ENCODE data around the gene SYNPR.

DNA sequence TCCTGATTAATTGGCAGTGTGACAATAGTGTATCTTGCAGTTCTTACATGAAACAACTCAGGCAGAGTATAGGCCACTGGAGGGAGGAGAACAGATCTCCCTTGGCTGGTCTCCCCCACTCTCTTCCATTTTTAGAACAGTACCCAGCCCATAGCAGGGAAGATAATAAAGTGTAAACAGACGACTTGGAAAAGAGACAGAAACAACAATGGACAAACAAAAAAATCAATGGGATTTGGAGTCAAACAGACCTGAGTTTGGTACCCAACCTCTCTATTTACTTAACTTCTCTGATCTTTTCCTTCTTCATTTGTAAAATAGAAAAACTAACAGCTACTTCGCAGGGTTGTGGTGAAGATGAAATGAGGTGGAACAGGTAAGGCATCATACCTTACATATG, 315.7 kb downstream of the SYNPR start:
- TF ChIP-seq NR3C1 (CRISPR knock-in tag; conservative IDR thresholded peaks at IDR 0.05; ENCODE audit: low read depth) (no peak), NR2C2 (CRISPR knock-in tag; IDR thresholded peaks at IDR 0.05) (no peak), CBFB (CRISPR knock-in tag; IDR thresholded peaks at IDR 0.05; ENCODE audit: low read depth) (no peak), ETV6 (CRISPR knock-in tag; IDR thresholded peaks at IDR 0.05) (no peak), NR1H2 (CRISPR knock-in tag; IDR thresholded peaks at IDR 0.05) (no peak), KAT7 (CRISPR knock-in tag; IDR thresholded peaks at IDR 0.05; ENCODE audit: borderline replicate concordance) (no peak), FOXP1 (CRISPR knock-in tag; IDR thresholded peaks at IDR 0.05; ENCODE audit: borderline replicate concordance) (no peak), CREB1 (CRISPR knock-in tag; IDR thresholded peaks at IDR 0.05) (no peak)
- TF ChIP-seq, protein P1, sequence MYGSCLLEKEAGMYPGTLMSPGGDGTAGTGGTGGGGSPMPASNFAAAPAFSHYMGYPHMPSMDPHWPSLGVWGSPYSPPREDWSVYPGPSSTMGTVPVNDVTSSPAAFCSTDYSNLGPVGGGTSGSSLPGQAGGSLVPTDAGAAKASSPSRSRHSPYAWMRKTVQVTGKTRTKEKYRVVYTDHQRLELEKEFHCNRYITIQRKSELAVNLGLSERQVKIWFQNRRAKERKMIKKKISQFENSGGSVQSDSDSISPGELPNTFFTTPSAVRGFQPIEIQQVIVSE (CRISPR knock-in tag; IDR thresholded peaks at IDR 0.05; ENCODE audit: borderline replicate concordance): no peak
- TF ChIP-seq, protein P2, sequence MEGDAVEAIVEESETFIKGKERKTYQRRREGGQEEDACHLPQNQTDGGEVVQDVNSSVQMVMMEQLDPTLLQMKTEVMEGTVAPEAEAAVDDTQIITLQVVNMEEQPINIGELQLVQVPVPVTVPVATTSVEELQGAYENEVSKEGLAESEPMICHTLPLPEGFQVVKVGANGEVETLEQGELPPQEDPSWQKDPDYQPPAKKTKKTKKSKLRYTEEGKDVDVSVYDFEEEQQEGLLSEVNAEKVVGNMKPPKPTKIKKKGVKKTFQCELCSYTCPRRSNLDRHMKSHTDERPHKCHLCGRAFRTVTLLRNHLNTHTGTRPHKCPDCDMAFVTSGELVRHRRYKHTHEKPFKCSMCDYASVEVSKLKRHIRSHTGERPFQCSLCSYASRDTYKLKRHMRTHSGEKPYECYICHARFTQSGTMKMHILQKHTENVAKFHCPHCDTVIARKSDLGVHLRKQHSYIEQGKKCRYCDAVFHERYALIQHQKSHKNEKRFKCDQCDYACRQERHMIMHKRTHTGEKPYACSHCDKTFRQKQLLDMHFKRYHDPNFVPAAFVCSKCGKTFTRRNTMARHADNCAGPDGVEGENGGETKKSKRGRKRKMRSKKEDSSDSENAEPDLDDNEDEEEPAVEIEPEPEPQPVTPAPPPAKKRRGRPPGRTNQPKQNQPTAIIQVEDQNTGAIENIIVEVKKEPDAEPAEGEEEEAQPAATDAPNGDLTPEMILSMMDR (IDR thresholded peaks at IDR 0.05): no peak
- TF ChIP-seq, protein P3, sequence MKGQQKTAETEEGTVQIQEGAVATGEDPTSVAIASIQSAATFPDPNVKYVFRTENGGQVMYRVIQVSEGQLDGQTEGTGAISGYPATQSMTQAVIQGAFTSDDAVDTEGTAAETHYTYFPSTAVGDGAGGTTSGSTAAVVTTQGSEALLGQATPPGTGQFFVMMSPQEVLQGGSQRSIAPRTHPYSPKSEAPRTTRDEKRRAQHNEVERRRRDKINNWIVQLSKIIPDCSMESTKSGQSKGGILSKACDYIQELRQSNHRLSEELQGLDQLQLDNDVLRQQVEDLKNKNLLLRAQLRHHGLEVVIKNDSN (CRISPR knock-in tag; IDR thresholded peaks at IDR 0.05): no peak
- TF ChIP-seq, protein P4, sequence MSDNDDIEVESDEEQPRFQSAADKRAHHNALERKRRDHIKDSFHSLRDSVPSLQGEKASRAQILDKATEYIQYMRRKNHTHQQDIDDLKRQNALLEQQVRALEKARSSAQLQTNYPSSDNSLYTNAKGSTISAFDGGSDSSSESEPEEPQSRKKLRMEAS (CRISPR knock-in tag; IDR thresholded peaks at IDR 0.05): no peak
- TF ChIP-seq, protein P5, sequence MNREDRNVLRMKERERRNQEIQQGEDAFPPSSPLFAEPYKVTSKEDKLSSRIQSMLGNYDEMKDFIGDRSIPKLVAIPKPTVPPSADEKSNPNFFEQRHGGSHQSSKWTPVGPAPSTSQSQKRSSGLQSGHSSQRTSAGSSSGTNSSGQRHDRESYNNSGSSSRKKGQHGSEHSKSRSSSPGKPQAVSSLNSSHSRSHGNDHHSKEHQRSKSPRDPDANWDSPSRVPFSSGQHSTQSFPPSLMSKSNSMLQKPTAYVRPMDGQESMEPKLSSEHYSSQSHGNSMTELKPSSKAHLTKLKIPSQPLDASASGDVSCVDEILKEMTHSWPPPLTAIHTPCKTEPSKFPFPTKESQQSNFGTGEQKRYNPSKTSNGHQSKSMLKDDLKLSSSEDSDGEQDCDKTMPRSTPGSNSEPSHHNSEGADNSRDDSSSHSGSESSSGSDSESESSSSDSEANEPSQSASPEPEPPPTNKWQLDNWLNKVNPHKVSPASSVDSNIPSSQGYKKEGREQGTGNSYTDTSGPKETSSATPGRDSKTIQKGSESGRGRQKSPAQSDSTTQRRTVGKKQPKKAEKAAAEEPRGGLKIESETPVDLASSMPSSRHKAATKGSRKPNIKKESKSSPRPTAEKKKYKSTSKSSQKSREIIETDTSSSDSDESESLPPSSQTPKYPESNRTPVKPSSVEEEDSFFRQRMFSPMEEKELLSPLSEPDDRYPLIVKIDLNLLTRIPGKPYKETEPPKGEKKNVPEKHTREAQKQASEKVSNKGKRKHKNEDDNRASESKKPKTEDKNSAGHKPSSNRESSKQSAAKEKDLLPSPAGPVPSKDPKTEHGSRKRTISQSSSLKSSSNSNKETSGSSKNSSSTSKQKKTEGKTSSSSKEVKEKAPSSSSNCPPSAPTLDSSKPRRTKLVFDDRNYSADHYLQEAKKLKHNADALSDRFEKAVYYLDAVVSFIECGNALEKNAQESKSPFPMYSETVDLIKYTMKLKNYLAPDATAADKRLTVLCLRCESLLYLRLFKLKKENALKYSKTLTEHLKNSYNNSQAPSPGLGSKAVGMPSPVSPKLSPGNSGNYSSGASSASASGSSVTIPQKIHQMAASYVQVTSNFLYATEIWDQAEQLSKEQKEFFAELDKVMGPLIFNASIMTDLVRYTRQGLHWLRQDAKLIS (CRISPR knock-in tag; IDR thresholded peaks at IDR 0.05; ENCODE audit: borderline replicate concordance): no peak
- TF ChIP-seq, protein P6, sequence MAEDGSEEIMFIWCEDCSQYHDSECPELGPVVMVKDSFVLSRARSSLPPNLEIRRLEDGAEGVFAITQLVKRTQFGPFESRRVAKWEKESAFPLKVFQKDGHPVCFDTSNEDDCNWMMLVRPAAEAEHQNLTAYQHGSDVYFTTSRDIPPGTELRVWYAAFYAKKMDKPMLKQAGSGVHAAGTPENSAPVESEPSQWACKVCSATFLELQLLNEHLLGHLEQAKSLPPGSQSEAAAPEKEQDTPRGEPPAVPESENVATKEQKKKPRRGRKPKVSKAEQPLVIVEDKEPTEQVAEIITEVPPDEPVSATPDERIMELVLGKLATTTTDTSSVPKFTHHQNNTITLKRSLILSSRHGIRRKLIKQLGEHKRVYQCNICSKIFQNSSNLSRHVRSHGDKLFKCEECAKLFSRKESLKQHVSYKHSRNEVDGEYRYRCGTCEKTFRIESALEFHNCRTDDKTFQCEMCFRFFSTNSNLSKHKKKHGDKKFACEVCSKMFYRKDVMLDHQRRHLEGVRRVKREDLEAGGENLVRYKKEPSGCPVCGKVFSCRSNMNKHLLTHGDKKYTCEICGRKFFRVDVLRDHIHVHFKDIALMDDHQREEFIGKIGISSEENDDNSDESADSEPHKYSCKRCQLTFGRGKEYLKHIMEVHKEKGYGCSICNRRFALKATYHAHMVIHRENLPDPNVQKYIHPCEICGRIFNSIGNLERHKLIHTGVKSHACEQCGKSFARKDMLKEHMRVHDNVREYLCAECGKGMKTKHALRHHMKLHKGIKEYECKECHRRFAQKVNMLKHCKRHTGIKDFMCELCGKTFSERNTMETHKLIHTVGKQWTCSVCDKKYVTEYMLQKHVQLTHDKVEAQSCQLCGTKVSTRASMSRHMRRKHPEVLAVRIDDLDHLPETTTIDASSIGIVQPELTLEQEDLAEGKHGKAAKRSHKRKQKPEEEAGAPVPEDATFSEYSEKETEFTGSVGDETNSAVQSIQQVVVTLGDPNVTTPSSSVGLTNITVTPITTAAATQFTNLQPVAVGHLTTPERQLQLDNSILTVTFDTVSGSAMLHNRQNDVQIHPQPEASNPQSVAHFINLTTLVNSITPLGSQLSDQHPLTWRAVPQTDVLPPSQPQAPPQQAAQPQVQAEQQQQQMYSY (CRISPR knock-in tag; IDR thresholded peaks at IDR 0.05): no peak

Data from WTC11 (cell line).